NCI-H2227 (cell line): ENCODE data around the gene SAMSN1.

Experiments used
- DNase-seq: peaks from one replicate; lab custom pipeline; 2025; ENCODE audit not compliant: unreplicated experiment; lab: John Stamatoyannopoulos, UW

Gene SAMSN1

GRCh38 chr21:14487490-14488432, 58.4 kb downstream of the SAMSN1 start:
- DNase-seq, result no peak

GRCh38 chr21:14486869-14487268, 59.2 kb downstream of the SAMSN1 start:
- DNase-seq, result no peak

GRCh38 chr21:14484188-14485009, 61.7 kb downstream of the SAMSN1 start:
- DNase-seq, result no peak

GRCh38 chr21:14483296-14483695, 62.8 kb downstream of the SAMSN1 start:
- DNase-seq, result no peak

- no peak for DNase-seq
These were observed 64.0 kb downstream of the SAMSN1 start for GRCh38 chr21:14482165-14482564.

- DNase-seq, result no peak
These were observed 65.6 kb downstream of the SAMSN1 start for GRCh38 chr21:14480411-14481031.

GRCh38 chr21:14479241-14479786, 66.8 kb downstream of the SAMSN1 start:
- DNase-seq, result no peak

- no peak for DNase-seq
These were observed 68.3 kb downstream of the SAMSN1 start for GRCh38 chr21:14477841-14478240.

GRCh38 chr21:14477133-14477532, 69.0 kb downstream of the SAMSN1 start:
- DNase-seq, result no peak

- DNase-seq, result no peak
These were observed 71.1 kb downstream of the SAMSN1 start for GRCh38 chr21:14474995-14475394.

GRCh38 chr21:14469641-14470040, 76.5 kb downstream of the SAMSN1 start:
- DNase-seq, result no peak

GRCh38 chr21:14466715-14467114, 79.4 kb downstream of the SAMSN1 start:
- DNase-seq, result no peak

GRCh38 chr21:14457762-14458161, 88.4 kb downstream of the SAMSN1 start:
- DNase-seq, result no peak

- no peak for DNase-seq
These were observed 89.2 kb downstream of the SAMSN1 start for GRCh38 chr21:14456911-14457310.

- no peak for DNase-seq
These were observed 91.8 kb downstream of the SAMSN1 start for GRCh38 chr21:14454016-14455009.

- DNase-seq, result no peak
These were observed 92.6 kb downstream of the SAMSN1 start for GRCh38 chr21:14453339-14454015.

- DNase-seq, result no peak
These were observed 93.3 kb downstream of the SAMSN1 start for GRCh38 chr21:14452727-14453241.

- DNase-seq, result no peak
These were observed 93.9 kb downstream of the SAMSN1 start for GRCh38 chr21:14452031-14452726.

GRCh38 chr21:14451546-14451945, 94.6 kb downstream of the SAMSN1 start:
- DNase-seq, result no peak
